Lower leg skin (tissue), 4 donors: ENCODE data around the gene CHST8. TPM values are rescaled to one million over a fixed set of nuclear protein-coding genes. Genes with fewer than 3 reads are reported as not detected.
"Not testable (repeated sequence)": the region's sequence is repeated elsewhere in the genome, so short reads cannot be mapped to it uniquely, and the experiment has no call there.

Source experiments
- DNase-seq, 2 donors: peaks; one replicate each; pipeline ENCODE4 v3.0.0-alpha.2; 2019; ENCODE audit warnings: low spot score in 2 of 2
- H3K4me3 ChIP-seq: fragments of 200-600 bp; sonication (generic); 2 replicates; pipeline ENCODE4 v1.5.1; 2017; ENCODE audit warnings: mild to moderate bottlenecking, low read depth; ENCODE audit not compliant: poor library complexity, severe bottlenecking
- POLR2A ChIP-seq, 2 donors: fragments of 450-650 bp; IDR thresholded peaks; one replicate each; pipeline ENCODE4 v1.6.1; 2016 to 2017; ENCODE audit warnings: antibody characterized with exemption in 2 of 2, mild to moderate bottlenecking in 1 of 2, moderate library complexity in 1 of 2
- WGBS, 2 donors: methylation state at CpG; one replicate each; pipeline ENCODE4 v1.1.5; 2018; 5-methylcytosine and 5-hydroxymethylcytosine counted together
- intact Hi-C: fragments of 100-400 bp; cut with DNase I; formaldehyde crosslinking; loops from one replicate; pipeline ENCODE4 v1.15.0; 2023; ENCODE audit warnings: low total_unique reads
- total RNA-seq, 4 donors: library from RNA; depleted of rRNA; stranded (reverse); fragments of >200 nt; gene quantifications; one replicate each; pipeline ENCODE4 v1.1.0, GENCODE V29; 2016
- TF ChIP-seq, protein P1 (sequence below), 3 donors: fragments of 450-650 bp; IDR thresholded peaks; one replicate each; pipeline ENCODE4 v1.5.1; 2016; ENCODE audit warnings: antibody characterized with exemption in 3 of 3, mild to moderate bottlenecking in 3 of 3, moderate library complexity in 2 of 3

CHST8 gene
- total RNA-seq, 4 donors from 2014 or later = 0.19 to 1.6 (median 0.37) TPM; not detected in 1

DNA sequence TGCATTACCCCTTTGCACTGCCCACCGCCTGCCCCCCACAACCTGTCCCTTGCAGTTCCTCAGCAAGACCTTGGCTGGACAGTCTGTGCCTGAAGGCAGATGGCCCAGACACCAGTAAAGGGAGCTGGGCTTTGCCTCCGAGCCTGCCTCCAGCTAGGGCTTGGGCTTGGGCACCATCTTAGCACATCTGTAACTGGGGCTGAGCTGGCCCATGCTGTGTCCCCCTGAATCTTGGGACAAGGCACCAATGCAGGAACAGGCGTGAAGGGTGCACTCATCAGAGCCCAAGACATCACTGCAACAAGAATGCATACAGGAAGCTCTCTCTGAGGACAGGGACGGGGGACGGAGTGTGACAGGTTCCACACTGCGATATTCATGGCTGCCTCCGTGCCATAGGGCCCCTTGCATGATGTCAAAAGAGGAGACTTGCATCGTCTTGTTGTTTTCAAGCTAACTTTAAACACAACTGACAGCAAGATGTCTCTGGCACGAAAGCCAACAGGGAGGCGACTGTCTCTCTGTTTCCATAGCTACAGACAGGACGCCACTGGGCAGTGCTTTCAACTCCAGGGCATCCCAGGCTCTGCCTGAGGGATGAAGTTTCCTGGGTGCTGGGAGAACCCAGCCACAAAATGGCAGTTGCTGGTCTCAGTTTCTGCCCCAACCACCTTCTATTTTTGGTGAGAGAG, 8.7 kb upstream of the CHST8 start:
- intact Hi-C loops = no loop called here
- peak in 1 of 2 donors; percentile 70 for DNase-seq
- TF ChIP-seq, protein P1, sequence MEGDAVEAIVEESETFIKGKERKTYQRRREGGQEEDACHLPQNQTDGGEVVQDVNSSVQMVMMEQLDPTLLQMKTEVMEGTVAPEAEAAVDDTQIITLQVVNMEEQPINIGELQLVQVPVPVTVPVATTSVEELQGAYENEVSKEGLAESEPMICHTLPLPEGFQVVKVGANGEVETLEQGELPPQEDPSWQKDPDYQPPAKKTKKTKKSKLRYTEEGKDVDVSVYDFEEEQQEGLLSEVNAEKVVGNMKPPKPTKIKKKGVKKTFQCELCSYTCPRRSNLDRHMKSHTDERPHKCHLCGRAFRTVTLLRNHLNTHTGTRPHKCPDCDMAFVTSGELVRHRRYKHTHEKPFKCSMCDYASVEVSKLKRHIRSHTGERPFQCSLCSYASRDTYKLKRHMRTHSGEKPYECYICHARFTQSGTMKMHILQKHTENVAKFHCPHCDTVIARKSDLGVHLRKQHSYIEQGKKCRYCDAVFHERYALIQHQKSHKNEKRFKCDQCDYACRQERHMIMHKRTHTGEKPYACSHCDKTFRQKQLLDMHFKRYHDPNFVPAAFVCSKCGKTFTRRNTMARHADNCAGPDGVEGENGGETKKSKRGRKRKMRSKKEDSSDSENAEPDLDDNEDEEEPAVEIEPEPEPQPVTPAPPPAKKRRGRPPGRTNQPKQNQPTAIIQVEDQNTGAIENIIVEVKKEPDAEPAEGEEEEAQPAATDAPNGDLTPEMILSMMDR (IDR thresholded peaks at IDR 0.05) = no peak
- TF ChIP-seq POLR2A (IDR thresholded peaks at IDR 0.05) = no peak
- no peak overlapping the region for H3K4me3 ChIP-seq
- 62% methylated on average over 11 of the region's 11 CpGs for WGBS, 2 donors

DNA sequence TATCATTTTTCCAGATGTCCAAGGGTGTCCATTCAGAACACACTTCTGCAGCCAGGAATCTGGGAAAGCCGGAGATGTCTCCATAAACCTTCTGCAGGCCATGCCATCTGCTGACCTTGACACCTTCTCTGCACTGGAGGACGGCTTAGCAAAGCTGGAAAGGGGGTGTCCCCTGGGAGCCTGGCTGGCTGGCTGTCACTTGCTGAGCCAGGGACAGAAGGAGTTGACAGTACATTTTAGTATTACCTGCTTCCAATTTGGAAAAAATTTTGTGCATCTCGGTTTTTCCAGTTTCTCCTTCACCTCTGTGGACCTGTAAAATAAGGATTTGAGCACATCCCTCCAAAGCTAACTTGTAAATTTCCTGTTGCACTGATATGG, 8.1 kb upstream of the CHST8 start:
- no peak overlapping the region for H3K4me3 ChIP-seq
- WGBS, 2 donors = 34 to 48% methylated on average over 3 of the region's 3 CpGs
- intact Hi-C loops = no loop called here
- DNase-seq = peak in 1 of 2 donors; percentile 37
- TF ChIP-seq POLR2A (IDR thresholded peaks at IDR 0.05) = no peak
- TF ChIP-seq, protein P1 (IDR thresholded peaks at IDR 0.05) = no peak

DNA sequence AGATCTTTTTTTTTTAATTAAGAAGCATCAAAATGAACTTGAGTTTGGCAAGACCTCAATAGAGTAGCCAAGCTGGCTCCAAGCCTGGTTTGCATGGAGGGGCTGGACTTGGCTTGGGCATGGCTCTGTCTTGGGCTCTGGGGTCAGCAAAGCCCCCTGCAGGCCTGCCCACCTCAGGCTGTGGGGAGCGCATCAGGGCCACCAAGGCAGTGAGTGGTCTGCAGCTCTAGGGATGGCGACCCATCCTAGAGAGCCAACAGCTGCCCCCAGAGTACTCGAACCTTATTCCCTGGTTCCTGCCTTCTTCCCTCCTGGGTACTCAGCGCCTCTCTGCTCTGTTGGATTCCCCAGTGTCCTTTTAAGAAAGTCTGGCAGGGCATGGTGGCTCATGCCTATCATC, 5.4 kb upstream of the CHST8 start:
- no peak for DNase-seq
- WGBS, 2 donors = 81 to 93% methylated on average over 4 of the region's 4 CpGs
- no peak for TF ChIP-seq POLR2A (IDR thresholded peaks at IDR 0.05)
- TF ChIP-seq, protein P1 (IDR thresholded peaks at IDR 0.05) = no peak
- no peak overlapping the region for H3K4me3 ChIP-seq
- intact Hi-C loops = no loop called here

DNA sequence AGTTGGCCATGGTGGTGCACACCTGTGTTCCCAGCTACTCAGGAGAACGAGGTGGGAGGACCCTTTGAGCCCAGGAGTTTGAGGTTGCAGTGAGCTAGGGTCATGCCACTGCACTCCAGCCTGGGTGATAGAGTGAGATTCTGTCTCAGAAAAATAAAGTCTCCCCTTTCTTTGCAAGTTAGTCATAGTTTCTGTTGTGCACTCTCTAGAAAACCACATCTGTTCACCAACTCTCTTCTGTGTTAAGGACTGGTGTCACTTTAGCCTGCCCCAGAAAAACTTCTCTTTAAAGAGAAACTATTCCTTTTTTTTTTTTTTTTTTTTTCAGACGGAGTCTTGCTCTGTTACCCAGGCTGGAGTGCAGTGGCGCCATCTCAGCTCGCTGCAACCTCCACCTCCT, 4.9 kb upstream of the CHST8 start:
- 77 to 81% methylated on average over 4 of the region's 4 CpGs for WGBS, 2 donors
- TF ChIP-seq, protein P1 (IDR thresholded peaks at IDR 0.05) = no peak
- TF ChIP-seq POLR2A (IDR thresholded peaks at IDR 0.05) = no peak
- intact Hi-C loops = no loop called here
- H3K4me3 ChIP-seq = no peak overlapping the region
- DNase-seq = no peak

DNA sequence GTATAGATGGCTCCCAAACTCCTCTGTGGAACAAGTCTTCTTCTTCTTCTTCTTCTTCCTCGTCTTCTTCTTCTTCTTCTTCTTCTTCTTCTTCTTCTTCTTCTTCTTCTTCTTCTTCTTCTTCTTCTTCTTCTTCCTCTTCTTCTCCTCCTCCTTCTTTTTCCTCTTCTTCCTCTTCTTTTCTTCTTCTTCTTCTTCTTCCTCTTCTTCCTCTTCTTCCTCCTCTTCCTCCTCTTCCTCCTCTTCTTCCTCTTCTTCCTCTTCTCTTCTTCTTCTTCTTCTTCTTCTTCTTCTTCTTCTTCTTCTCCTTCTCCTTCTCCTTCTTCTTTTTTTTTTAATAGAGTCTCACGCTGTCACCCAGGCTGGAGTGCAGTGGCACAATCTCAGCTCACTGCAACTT, 3.4 kb upstream of the CHST8 start:
- intact Hi-C loops, DNase-seq, H3K4me3 ChIP-seq: not testable (repeated sequence)
- WGBS, 2 donors = 90 to 100% methylated on average over 2 of the region's 2 CpGs

DNA sequence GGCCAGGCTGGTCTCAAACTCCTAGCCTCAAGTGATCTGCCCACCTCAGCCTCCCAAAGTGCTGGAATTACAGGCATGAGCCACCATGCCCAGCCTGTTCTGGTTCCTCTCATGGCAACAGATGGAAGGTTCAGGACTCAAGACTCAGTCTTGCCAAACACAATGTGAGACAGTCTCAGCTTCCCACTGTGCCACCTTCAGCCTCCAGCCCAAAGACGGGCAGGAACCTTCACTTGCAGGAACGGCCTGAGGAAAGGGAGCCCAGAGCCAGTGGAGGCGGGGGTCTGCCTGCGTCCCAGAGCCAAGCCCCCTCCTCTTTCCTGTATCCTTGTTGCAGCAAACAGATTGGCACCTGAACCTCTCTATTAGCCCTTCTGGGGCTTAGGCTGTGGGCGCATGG, 2.9 kb upstream of the CHST8 start:
- DNase-seq = no peak
- H3K4me3 ChIP-seq = no peak overlapping the region
- intact Hi-C loops = no loop called here
- TF ChIP-seq, protein P1 (IDR thresholded peaks at IDR 0.05) = no peak
- TF ChIP-seq POLR2A (IDR thresholded peaks at IDR 0.05) = no peak
- 53 to 70% methylated on average over 5 of the region's 5 CpGs for WGBS, 2 donors
